Dedifferentiated amniotic fluid mesenchymal stem cell (primary cell): ENCODE data around the gene ZNF101.

Experiments
- DNase-seq: peaks from one replicate; pipeline ENCODE4 v3.0.0-alpha.2; 2016; ENCODE audit errors: extremely low spot score

The ZNF101 gene

GRCh38 chr19:19668230-19669012 lies at the start of gene ZNF101:
ZNF101 (plus strand) TSS chr19:19668839; CDS start chr19:19668964, 125 bp downstream.
- peak; percentile 80 for DNase-seq

- no peak for DNase-seq
Measured at GRCh38 chr19:19619181-19619848, 49.3 kb upstream of the ZNF101 start.

GRCh38 chr19:19619849-19620210 lies 48.8 kb upstream of the ZNF101 start:
- DNase-seq, result no peak

GRCh38 chr19:19623383-19623782 lies 45.3 kb upstream of the ZNF101 start:
- DNase-seq, result no peak

- peak; percentile 8 for DNase-seq
Measured at GRCh38 chr19:19624032-19624570, 44.5 kb upstream of the ZNF101 start.

GRCh38 chr19:19626516-19627472 lies 41.8 kb upstream of the ZNF101 start:
- DNase-seq, result no peak

GRCh38 chr19:19627621-19628500 lies 40.8 kb upstream of the ZNF101 start, which contains the start of gene LPAR2:
LPAR2 (minus strand) TSS chr19:19628220; CDS start chr19:19627275, 945 bp downstream.
- DNase-seq, result no peak

GRCh38 chr19:19628501-19629134 lies 40.0 kb upstream of the ZNF101 start:
- no peak for DNase-seq

- DNase-seq, result no peak
Measured at GRCh38 chr19:19630062-19630414, 38.6 kb upstream of the ZNF101 start.

GRCh38 chr19:19630426-19630825 lies 38.2 kb upstream of the ZNF101 start:
- no peak for DNase-seq

GRCh38 chr19:19631346-19631745 lies 37.3 kb upstream of the ZNF101 start:
- DNase-seq, result no peak

GRCh38 chr19:19632661-19633060 lies 36.0 kb upstream of the ZNF101 start:
- DNase-seq, result no peak

GRCh38 chr19:19633711-19634515 lies 34.7 kb upstream of the ZNF101 start:
- DNase-seq, result no peak

- no peak for DNase-seq
Measured at GRCh38 chr19:19634516-19635312, 33.9 kb upstream of the ZNF101 start.

GRCh38 chr19:19635313-19635702 lies 33.3 kb upstream of the ZNF101 start:
- DNase-seq, result no peak

GRCh38 chr19:19636573-19637185 lies 32.0 kb upstream of the ZNF101 start:
- DNase-seq, result no peak

- no peak for DNase-seq
Measured at GRCh38 chr19:19637186-19637522, 31.5 kb upstream of the ZNF101 start.

GRCh38 chr19:19637523-19638251 lies 31.0 kb upstream of the ZNF101 start:
- DNase-seq, result no peak
